ENCODE measurements around the gene EFNA4. TPM values are rescaled to one million over a fixed set of nuclear protein-coding genes. Genes with fewer than 3 reads are reported as not detected.

EFNA4 gene
- total and polyA plus RNA-seq, 4 donors: 1.8 to 4.7 (median 3.3) TPM

GRCh38 chr1:155037851-155038441, 25.6 kb upstream of the EFNA4 start:
- TF ChIP-seq REST (IDR thresholded peaks at IDR 0.05) (no peak), JUND (IDR thresholded peaks at IDR 0.05) (no peak), HNF4A (conservative IDR thresholded peaks at IDR 0.05) (no peak), ATF3 (IDR thresholded peaks at IDR 0.05) (no peak), YY1 (IDR thresholded peaks at IDR 0.05) (no peak), RAD21 (IDR thresholded peaks at IDR 0.05) (no peak), FOXA1 (IDR thresholded peaks at IDR 0.05) (no peak), EGR1 (IDR thresholded peaks at IDR 0.05; ENCODE audit: low read depth in 2 of 2) (no peak), CTCF (IDR thresholded peaks at IDR 0.05; ENCODE audit: low read depth, low read length, missing input control) (no peak), HNF4G (IDR thresholded peaks at IDR 0.05) (no peak), MAX (IDR thresholded peaks at IDR 0.05) (no peak), ZBTB33 (IDR thresholded peaks at IDR 0.05) (no peak), RXRA (IDR thresholded peaks at IDR 0.05) (no peak), FOXA2 (IDR thresholded peaks at IDR 0.05) (no peak), TAF1 (conservative IDR thresholded peaks at IDR 0.05) (no peak), NR2F2 (IDR thresholded peaks at IDR 0.05) (no peak), GABPA (IDR thresholded peaks at IDR 0.05 in 1 of 2, conservative IDR thresholded peaks at IDR 0.05 in 1 of 2) (no peak)
- Histone ChIP-seq H3K9me3 (ENCODE audit: control insufficient read depth in 4 of 4, low read length in 3 of 4) (no peaks in the 10 kb centered on the region), H3K9ac (ENCODE audit: low read depth in 1 of 2, low read length in 2 of 2) (no peak overlapping the region), H3K4me1 (ENCODE audit: control insufficient read depth in 4 of 4, insufficient read depth in 4 of 4, low read length in 3 of 4) (peaks cover 5 to 18% (median 12%) of the 10 kb centered on the region in 4 donors), H3K4me3 (ENCODE audit: low read depth in 1 of 3, low read length in 3 of 3) (no peak overlapping the region), H3K27me3 (ENCODE audit: control insufficient read depth in 4 of 4, insufficient read depth in 4 of 4, low read length in 3 of 4) (no peaks in the 10 kb centered on the region), H3K36me3 (ENCODE audit: control insufficient read depth in 4 of 4, insufficient read depth in 3 of 4, low read depth in 1 of 4, low read length in 3 of 4) (no peaks in the 10 kb centered on the region), H3K27ac (ENCODE audit: low read depth in 1 of 2, low read length in 2 of 2) (no peak overlapping the region)
- WGBS: 90% methylated on average over 6 of the region's 6 CpGs
- DNase-seq (ENCODE audit: low spot score): no peak

All from liver (tissue), 9 donors.